ENCODE measurements around the gene PTCD1. TPM values are rescaled to one million over a fixed set of nuclear protein-coding genes. Genes with fewer than 3 reads are reported as not detected.

The PTCD1 gene
- 1 to 10 TPM in 2 of 3 donors, under 1 TPM in 1; 0.83 to 3.7 (median 1.4) TPM for polyA plus RNA-seq

GRCh38 chr7:99438573-99439480 lies at the start of gene PTCD1, which contains the start of gene CPSF4:
Gene PTCD1 (minus strand): TSS chr7:99438798. CDS start chr7:99435242, 3,556 bp downstream.
Gene CPSF4 (plus strand): TSS chr7:99438943. CDS start chr7:99439083, 140 bp downstream.
- peaks cover 23 to 43% of the 10 kb centered on the region in 2 donors for H3K4me1 Mint-ChIP-seq
- H3K36me3 Mint-ChIP-seq: peaks cover 0 to 7% (median 4%) of the 10 kb centered on the region in 3 donors
- peak within 1 kb of the TSS; percentile 85 to 95 (median 92) for H3K27ac Mint-ChIP-seq
- H3K9me3 Mint-ChIP-seq: no peaks in the 10 kb centered on the region
- DNase-seq: peak; percentile 90 to 93 (median 90)
- H3K27me3 Mint-ChIP-seq (ENCODE audit: low read depth in 3 of 3): peaks cover 2 to 5% (median 3%) of the 10 kb centered on the region in 3 donors
- peak within 1 kb of the TSS; percentile 94 to 96 (median 95) for H3K4me3 Mint-ChIP-seq

- H3K36me3 Mint-ChIP-seq: peaks cover 0 to 13% (median 8%) of the 10 kb centered on the region in 3 donors
- H3K4me1 Mint-ChIP-seq: no peaks in the 10 kb centered on the region
- peaks cover 0 to 2% (median 1%) of the 10 kb centered on the region in 3 donors for H3K27me3 Mint-ChIP-seq (ENCODE audit: low read depth in 3 of 3)
- no peak overlapping the region for H3K4me3 Mint-ChIP-seq
- no peak for DNase-seq
- peak overlapping the region in 1 of 6 donors; percentile 30 for H3K27ac Mint-ChIP-seq
- H3K9me3 Mint-ChIP-seq: no peaks in the 10 kb centered on the region
Measured at GRCh38 chr7:99485094-99485493, 46.5 kb upstream of the PTCD1 start.

- peaks cover 0 to 5% (median 1%) of the 10 kb centered on the region in 3 donors for H3K36me3 Mint-ChIP-seq
- peaks cover 25 to 30% of the 10 kb centered on the region in 2 donors for H3K4me1 Mint-ChIP-seq
- peak overlapping the region in 2 of 5 donors; percentile 38 to 56 for H3K4me3 Mint-ChIP-seq
- no peak for DNase-seq
- peaks cover 0 to 4% (median 1%) of the 10 kb centered on the region in 3 donors for H3K27me3 Mint-ChIP-seq (ENCODE audit: low read depth in 3 of 3)
- H3K9me3 Mint-ChIP-seq: no peaks in the 10 kb centered on the region
- peak overlapping the region; percentile 49 to 83 (median 62) for H3K27ac Mint-ChIP-seq
Measured at GRCh38 chr7:99478464-99479440, 40.2 kb upstream of the PTCD1 start.

- no peak for DNase-seq
- Mint-ChIP-seq H3K27me3 (ENCODE audit: low read depth in 3 of 3) (peaks cover 2 to 18% (median 14%) of the 10 kb centered on the region in 3 donors), H3K27ac (no peak overlapping the region), H3K36me3 (peaks cover 0 to 3% (median 0%) of the 10 kb centered on the region in 3 donors), H3K9me3 (no peaks in the 10 kb centered on the region), H3K4me1 (peaks cover 40 to 47% of the 10 kb centered on the region in 2 donors), H3K4me3 (no peak overlapping the region)
Measured at GRCh38 chr7:99476107-99476506, 37.5 kb upstream of the PTCD1 start.

- peak overlapping the region; percentile 86 to 95 (median 91) for H3K27ac Mint-ChIP-seq
- peaks cover 33 to 37% of the 10 kb centered on the region in 2 donors for H3K4me1 Mint-ChIP-seq
- no peaks in the 10 kb centered on the region for H3K36me3 Mint-ChIP-seq
- H3K4me3 Mint-ChIP-seq: peak overlapping the region; percentile 89 to 95 (median 94)
- H3K27me3 Mint-ChIP-seq (ENCODE audit: low read depth in 3 of 3): peaks cover 2 to 15% (median 15%) of the 10 kb centered on the region in 3 donors
- DNase-seq: peak in 1 of 3 donors; percentile 14
- H3K9me3 Mint-ChIP-seq: no peaks in the 10 kb centered on the region
Measured at GRCh38 chr7:99473315-99473596, 34.7 kb upstream of the PTCD1 start.

- peaks cover 2 to 15% (median 15%) of the 10 kb centered on the region in 3 donors for H3K27me3 Mint-ChIP-seq (ENCODE audit: low read depth in 3 of 3)
- H3K9me3 Mint-ChIP-seq: no peaks in the 10 kb centered on the region
- peak within 1 kb of the TSS; percentile 89 to 95 (median 94) for H3K4me3 Mint-ChIP-seq
- no peaks in the 10 kb centered on the region for H3K36me3 Mint-ChIP-seq
- DNase-seq: peak; percentile 91 to 94 (median 92)
- peaks cover 28 to 31% of the 10 kb centered on the region in 2 donors for H3K4me1 Mint-ChIP-seq
- H3K27ac Mint-ChIP-seq: peak within 1 kb of the TSS; percentile 86 to 95 (median 91)
Measured at GRCh38 chr7:99472561-99473314, 34.1 kb upstream of the PTCD1 start, which contains the start of gene ZNF789. Gene ZNF789 (plus strand): TSS chr7:99472890. CDS start chr7:99476457, 3,567 bp downstream.

- H3K27ac Mint-ChIP-seq: no peak overlapping the region
- DNase-seq: no peak
- H3K9me3 Mint-ChIP-seq: no peaks in the 10 kb centered on the region
- peaks cover 34 to 36% of the 10 kb centered on the region in 2 donors for H3K4me1 Mint-ChIP-seq
- peak overlapping the region in 2 of 5 donors; percentile 33 to 41 for H3K4me3 Mint-ChIP-seq
- peaks cover 2 to 18% (median 15%) of the 10 kb centered on the region in 3 donors for H3K27me3 Mint-ChIP-seq (ENCODE audit: low read depth in 3 of 3)
- no peaks in the 10 kb centered on the region for H3K36me3 Mint-ChIP-seq
Measured at GRCh38 chr7:99469381-99470065, 30.9 kb upstream of the PTCD1 start.

- peak overlapping the region in 1 of 5 donors; percentile 47 for H3K4me3 Mint-ChIP-seq
- H3K27me3 Mint-ChIP-seq (ENCODE audit: low read depth in 3 of 3): peaks cover 2 to 18% (median 15%) of the 10 kb centered on the region in 3 donors
- H3K9me3 Mint-ChIP-seq: no peaks in the 10 kb centered on the region
- DNase-seq: no peak
- H3K36me3 Mint-ChIP-seq: peaks cover 0 to 3% (median 0%) of the 10 kb centered on the region in 3 donors
- H3K4me1 Mint-ChIP-seq: peaks cover 37 to 38% of the 10 kb centered on the region in 2 donors
- peak overlapping the region in 1 of 6 donors; percentile 46 for H3K27ac Mint-ChIP-seq
Measured at GRCh38 chr7:99468336-99468918, 29.8 kb upstream of the PTCD1 start.

- peaks cover 0 to 3% (median 0%) of the 10 kb centered on the region in 3 donors for H3K27me3 Mint-ChIP-seq (ENCODE audit: low read depth in 3 of 3)
- DNase-seq: no peak
- peaks cover 29 to 40% of the 10 kb centered on the region in 2 donors for H3K4me1 Mint-ChIP-seq
- peak overlapping the region; percentile 83 to 95 (median 92) for H3K27ac Mint-ChIP-seq
- H3K9me3 Mint-ChIP-seq: no peaks in the 10 kb centered on the region
- H3K36me3 Mint-ChIP-seq: peaks cover 0 to 3% (median 0%) of the 10 kb centered on the region in 3 donors
- peak overlapping the region; percentile 88 to 97 (median 94) for H3K4me3 Mint-ChIP-seq
Measured at GRCh38 chr7:99465421-99465768, 26.8 kb upstream of the PTCD1 start.

- Mint-ChIP-seq H3K4me3 (no peak overlapping the region), H3K27me3 (ENCODE audit: low read depth in 3 of 3) (peaks cover 0 to 4% (median 0%) of the 10 kb centered on the region in 3 donors), H3K9me3 (no peaks in the 10 kb centered on the region), H3K27ac (no peak overlapping the region), H3K36me3 (peaks cover 0 to 11% (median 0%) of the 10 kb centered on the region in 3 donors), H3K4me1 (peaks cover 34 to 56% of the 10 kb centered on the region in 2 donors)
- DNase-seq: no peak
Measured at GRCh38 chr7:99461221-99461620, 22.6 kb upstream of the PTCD1 start.

GRCh38 chr7:99460651-99461050 lies 22.1 kb upstream of the PTCD1 start:
- Mint-ChIP-seq H3K4me1 (peaks cover 29 to 50% of the 10 kb centered on the region in 2 donors), H3K9me3 (no peaks in the 10 kb centered on the region), H3K36me3 (peaks cover 0 to 11% (median 0%) of the 10 kb centered on the region in 3 donors), H3K27ac (peak overlapping the region in 2 of 6 donors; percentile 22 to 37), H3K27me3 (ENCODE audit: low read depth in 3 of 3) (peaks cover 0 to 2% (median 0%) of the 10 kb centered on the region in 3 donors), H3K4me3 (no peak overlapping the region)
- no peak for DNase-seq

GRCh38 chr7:99459087-99459486 lies 20.5 kb upstream of the PTCD1 start:
- Mint-ChIP-seq H3K4me3 (no peak overlapping the region), H3K27ac (peak overlapping the region in 2 of 6 donors; percentile 4 to 81), H3K27me3 (ENCODE audit: low read depth in 3 of 3) (peaks cover 0 to 2% (median 0%) of the 10 kb centered on the region in 3 donors), H3K36me3 (peaks cover 0 to 14% (median 0%) of the 10 kb centered on the region in 3 donors), H3K4me1 (peaks cover 20 to 40% of the 10 kb centered on the region in 2 donors), H3K9me3 (no peaks in the 10 kb centered on the region)
- DNase-seq: peak in 1 of 3 donors; percentile 8
